NCI-H2196 (cell line): Measurements from ENCODE around the gene GFPT2.

Source experiments
- DNase-seq: peaks from one replicate; lab custom pipeline; 2025; ENCODE audit not compliant: unreplicated experiment; lab: John Stamatoyannopoulos, UW

GFPT2 gene

DNA sequence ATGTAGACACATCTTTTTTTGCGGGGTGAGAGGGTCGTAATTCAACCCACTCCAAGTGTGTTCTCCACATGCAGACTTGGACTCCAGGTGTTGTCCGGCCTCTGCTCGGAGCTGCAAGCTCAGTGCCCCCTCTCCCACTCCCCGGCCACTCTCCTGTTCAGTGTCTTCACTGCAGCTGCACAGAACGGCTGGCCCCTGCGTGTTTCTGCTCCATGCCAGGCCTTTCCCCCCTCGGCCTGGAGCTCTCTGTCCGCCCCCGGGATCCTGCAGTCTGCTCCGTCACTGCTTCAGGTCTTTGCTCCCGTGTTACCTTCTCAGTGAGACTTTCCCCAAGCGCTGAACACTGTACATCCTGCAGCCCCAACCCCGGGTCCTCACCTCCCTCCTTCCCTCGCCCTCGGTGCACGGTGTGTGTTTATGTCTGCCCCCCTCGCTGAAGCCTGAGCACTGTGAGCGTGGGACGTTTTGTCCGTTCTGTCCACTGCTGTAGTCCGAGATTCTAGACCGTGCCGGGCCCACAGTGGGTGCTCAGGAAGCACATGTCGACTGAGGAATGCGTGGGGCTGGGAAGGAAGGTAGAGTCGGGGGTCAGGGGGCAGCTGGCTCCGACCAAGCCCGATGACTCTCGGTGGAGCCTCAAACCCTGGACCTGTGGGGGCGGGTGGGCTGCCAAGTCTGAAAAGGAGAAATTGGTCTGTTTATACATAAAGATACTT is 26.4 kb upstream of the GFPT2 start:
- DNase-seq, result no peak

DNA sequence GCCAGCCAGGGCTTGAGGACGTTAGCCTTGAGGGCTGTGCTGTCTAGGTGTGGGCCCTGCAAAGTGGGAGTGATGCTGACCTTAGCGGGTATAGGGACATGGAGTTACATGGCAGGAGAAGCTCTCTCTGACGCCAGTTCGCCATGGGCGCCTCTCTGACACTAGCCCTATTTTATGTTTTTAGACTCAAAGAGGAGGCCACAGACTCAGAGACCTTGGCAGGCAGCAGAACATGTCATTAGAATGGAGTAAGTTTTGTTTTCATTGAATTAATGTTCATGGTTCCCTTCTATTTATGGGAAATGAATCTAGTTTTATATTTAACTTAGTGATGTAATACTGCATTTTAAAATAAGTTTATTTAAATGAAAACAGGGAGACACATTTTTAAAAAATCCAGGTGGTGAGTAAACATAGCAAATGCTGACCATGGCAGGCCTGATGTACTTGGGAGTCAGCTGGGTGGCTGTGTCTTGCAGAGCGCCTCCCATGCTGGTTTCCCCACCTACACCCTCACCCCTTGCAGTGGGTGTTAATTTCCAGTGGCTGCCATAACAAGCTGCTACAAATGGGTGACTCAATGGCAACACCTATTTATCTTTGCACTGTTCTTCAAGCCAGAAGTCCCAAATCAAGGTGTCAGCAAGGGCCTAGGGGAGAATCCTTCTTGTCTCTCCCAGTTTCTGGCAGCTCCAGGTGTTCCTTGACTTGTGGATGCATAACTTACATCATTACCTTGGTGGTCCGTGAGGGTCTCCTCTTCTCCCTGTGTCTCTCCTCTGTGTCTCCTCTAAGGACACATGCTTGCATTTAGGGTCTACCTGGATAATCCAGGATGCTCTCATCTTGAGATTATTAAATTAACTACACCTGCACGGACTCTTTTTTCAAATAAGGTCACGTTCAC is 25.6 kb upstream of the GFPT2 start:
- DNase-seq, result no peak

DNA sequence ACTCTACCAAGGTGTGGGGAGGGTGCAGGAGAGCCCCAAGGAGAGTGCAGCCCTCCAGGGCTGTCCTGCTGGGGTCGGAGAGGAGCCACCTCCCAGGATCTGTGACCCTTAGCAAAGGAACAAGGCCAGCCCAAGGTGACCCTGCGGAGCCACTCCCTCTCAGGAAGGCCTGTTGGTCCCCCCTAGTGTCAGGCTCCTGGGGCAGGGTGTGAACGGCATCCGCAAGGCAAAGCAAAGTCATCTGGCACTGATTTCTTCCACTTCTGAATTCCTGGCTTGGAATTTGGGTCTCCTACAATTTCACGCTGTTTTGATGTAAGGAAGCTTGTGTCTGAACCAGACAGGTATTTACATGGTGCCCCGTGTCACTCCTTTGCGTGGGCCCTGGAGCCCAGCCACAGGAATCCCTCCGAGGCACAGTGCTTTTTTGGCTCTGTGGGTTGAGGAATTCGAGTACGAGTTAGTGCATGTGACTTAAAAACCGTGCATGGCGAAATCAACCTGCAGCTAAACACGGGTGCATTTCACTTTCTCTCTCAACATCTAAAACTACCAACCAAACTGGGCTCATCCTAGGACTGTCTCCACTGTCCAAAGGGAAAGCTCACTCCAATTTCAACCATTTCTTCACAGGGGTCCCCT is 24.5 kb upstream of the GFPT2 start:
- DNase-seq, result no peak

DNA sequence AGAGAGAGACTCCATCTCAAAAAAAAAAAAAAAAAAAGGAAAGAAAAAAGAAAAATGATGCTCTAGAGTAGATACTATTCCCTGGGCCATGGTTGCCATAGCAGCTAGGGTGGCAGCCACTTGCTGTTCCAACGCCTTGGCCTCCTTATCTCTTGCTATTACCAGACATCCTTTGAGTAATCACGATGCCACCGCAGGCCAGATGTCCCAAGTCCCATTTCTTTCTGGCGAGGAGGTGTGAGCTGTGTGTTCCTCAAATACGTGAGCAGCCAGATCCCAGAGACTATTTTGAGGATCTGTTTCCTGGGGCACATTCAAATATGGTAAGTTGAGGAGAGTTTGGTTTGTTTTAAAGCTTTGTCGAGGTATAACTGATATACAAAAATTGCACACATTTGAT is 23.4 kb upstream of the GFPT2 start:
- no peak for DNase-seq

DNA sequence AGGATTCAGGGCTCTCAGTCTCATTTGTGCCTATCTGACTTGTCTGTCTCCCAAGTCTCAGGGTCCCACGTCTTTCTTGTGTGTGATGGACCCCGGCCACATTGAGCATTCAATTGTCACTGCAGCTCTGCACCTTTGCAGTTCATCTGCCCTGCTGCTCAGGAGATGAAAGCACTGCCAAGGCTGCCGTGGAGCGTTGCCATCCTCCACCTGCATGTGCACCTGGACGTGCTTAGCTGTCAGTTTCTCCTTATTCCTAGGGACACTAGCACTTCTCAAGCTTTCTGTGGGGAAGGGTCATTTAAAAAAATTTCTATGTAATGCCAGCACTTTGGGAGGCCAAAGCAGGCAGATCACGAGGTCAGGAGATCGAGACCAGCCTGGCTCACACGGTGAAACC is 22.8 kb upstream of the GFPT2 start:
- DNase-seq, result no peak

DNA sequence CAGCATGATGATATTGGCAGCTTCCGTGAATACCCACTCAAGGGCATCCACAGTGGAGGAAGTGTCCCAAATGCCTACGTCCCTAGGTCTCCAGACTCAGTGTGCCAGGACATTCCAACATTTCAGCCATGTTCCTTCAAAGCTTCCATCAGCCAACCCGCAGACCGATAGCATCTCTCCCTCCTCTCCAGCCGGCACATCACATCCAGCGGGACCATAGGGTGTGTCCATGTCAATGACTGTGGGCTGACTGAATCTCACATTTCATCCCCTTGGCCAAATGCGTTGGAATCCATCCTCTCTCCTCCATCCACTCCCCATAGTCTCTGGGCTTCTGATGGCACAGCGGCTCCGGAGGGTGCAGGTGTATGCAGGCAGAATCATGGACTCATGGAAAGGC is 22.2 kb upstream of the GFPT2 start:
- DNase-seq, result no peak

DNA sequence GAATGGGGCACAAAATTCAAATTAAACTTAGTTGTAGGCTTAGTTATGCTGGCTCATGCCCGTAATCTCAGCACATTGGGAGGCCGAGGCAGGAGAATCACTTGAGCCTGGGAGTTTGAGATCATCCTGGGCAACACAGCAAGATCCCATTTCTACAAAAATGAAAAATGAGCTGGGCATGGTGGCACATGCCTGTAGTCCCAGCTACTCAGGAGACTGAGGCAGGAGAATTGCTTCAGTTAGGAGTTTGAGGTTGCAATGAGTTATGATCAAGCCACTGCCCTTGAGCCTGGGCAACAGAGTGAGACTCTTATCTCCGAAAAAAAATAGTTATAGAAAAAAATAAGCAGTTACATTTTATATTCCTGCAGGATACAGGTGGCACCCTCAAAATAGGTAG is 20.7 kb upstream of the GFPT2 start:
- DNase-seq, result no peak

DNA sequence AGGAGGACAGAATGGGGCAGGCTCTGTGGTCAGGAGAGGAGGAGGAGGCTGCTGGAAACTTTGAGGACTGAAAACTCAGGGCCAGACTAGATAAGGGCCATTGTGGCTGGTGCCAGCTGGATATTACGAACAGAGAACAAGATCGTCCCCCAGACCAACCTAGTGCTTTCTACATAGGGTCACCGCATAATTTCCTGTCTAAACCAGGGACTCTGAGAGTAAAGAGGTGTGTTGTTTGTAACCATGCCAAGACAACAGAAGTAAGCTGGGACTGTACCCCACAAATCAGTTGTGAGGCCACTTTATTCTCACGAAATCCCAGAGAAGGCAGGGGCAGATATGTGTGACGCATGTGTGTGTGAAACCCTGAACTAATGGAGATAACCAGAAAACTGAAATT is 20.3 kb upstream of the GFPT2 start:
- DNase-seq, result no peak

DNA sequence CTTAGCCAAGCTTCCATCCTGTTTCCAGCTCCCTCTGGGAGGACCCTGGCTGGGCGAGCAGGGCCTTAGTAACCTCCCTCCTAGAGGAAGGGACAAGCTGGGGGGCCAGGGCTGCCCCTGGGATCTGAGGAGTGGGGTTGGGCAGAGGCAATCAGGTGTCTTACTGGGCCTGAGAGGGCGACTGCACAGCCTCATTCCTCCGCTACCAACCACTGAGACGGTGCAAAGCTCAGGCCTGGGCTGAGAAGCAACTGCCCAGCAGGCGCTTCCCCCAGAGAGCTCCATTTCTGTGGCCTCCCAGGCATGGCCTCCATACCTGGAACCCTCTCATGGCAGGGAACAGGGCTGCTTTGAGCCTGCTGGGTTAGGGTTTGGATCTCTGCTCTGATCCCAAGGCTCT is 18.8 kb upstream of the GFPT2 start:
- DNase-seq, result no peak

DNA sequence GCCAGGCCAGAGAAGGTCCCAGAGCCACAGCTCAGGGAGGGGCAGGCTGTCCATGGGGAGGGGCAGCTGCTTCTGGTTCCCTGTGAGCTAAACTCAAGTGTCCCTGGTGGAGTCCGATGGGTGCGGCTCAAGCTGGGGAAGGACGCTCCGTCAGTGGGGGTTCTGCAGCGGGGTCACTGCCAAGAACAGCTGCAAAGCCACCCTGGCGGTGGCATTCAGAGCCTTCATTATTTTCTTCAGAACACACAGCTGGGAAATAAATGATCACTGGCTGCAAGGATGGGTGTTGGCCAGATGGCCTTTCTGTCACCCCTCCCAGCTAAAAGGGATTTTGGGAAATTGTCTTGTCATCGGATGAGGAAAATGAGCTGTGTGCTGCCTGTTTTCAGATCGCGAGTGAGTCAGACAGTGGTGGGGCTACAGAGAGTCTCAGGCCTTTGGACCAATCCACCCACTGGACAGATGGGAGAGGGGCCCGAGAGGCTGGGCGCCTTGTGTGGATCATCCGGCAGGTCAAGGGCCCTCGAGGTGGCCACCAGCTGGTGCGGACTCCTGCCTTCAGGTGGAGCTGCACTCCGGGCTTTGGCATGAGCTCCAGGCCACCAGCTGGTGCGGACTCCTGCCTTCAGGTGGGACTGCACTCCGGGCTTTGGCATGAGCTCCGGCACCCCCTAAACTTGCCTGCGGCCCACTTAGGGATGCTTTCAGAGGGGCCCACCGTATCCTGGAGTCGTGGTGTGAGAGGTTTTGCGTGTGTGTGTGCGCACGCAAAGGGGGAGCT is 17.9 kb upstream of the GFPT2 start:
- no peak for DNase-seq

DNA sequence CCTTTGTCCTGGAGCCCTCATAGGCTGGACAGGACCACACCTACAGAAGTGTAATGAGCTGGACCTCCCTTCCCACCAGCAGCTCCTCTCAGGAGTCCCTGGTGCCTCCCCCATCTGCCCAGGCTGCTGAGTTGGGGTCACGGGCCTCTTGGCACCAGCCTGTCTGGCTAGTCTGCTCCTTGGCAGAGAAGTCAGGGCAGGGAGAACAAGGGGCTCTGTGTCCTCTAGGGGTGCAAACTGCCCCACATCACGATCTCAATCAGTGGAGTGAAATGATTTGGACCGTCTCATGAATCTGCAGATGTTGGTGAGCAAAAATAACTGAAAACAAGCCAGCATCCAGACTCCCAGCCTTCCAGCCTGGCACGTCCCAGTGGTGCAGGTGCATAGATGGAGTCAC is 14.9 kb upstream of the GFPT2 start:
- no peak for DNase-seq

DNA sequence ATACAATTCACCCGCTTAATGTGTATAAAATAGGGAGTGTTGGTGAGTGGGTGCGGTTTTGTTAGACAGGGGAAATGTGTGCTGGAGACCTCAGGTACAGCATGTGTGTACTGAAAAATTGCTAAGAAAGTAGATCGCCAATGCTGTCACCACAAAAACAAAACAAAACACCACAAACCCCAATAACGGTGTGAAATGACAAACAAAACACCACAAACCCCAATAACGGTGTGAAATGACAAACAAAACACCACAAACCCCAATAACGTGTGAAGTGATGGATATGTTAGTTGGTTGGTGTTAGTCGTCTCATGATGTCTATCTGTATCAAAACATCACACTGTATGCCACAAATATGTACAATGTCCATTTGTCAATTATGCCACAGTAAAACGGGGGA is 14.2 kb upstream of the GFPT2 start:
- no peak for DNase-seq

DNA sequence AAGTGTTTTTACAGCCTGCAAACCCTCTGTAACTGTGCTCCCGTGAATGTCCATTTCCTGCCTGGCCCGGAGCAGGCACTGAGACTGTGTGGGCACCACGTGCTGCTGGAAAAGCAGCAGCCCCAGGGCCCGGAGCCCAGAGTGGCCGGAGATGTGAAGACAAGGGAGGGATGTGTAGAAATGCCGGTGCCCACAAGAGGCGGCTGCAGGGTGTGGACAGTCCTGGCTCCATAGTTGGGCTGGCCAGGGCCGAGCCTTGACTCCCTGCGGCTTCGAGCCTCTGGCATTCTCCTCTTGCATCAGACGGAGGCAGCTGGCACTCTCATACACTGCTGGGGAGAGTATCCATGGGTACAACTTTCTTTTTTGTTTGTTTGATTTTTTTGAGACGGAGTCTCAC is 13.2 kb upstream of the GFPT2 start:
- no peak for DNase-seq

DNA sequence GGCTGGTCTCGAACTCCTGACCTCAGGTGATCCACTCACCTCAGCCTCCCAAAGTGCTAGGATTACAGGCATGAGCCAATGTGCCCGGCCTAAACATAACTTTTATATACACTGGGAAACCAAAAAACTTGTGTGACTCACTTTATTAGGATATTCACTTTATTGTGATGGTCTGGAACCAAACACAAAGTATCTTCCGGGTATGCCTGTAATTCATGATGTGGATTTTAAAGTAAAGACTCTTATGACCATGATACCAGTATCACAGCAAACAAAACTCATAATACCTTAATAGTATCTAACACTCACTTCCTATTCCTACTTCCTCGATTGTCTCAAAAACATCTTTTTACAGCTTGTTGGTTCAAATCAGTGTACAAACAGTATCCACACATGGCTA is 12.7 kb upstream of the GFPT2 start:
- no peak for DNase-seq

DNA sequence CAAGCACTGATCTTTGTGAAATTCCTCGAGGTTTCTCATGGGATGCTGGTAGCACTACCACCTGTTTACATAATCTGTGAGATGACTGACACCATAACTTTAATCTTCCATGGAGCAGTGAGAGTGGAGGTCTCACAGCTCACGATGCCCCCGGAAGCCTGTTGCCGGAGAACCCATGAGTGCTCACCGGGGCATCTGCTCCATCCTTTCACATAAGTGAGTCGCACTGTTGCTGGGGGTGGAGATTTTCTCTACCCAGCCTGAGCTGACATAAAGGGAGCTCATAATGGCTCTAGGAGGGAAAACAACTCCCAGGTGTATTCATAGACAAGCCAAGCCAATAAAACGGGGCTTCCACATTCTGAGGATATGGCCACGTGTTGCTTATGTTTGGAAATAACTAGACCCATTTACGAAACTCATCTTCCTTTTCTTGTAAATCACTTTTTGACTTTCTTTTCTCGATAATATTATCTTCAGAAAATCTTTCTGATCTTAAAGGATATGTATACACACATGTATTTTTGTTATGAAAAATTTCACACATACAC is 11.2 kb upstream of the GFPT2 start:
- DNase-seq, result no peak

DNA sequence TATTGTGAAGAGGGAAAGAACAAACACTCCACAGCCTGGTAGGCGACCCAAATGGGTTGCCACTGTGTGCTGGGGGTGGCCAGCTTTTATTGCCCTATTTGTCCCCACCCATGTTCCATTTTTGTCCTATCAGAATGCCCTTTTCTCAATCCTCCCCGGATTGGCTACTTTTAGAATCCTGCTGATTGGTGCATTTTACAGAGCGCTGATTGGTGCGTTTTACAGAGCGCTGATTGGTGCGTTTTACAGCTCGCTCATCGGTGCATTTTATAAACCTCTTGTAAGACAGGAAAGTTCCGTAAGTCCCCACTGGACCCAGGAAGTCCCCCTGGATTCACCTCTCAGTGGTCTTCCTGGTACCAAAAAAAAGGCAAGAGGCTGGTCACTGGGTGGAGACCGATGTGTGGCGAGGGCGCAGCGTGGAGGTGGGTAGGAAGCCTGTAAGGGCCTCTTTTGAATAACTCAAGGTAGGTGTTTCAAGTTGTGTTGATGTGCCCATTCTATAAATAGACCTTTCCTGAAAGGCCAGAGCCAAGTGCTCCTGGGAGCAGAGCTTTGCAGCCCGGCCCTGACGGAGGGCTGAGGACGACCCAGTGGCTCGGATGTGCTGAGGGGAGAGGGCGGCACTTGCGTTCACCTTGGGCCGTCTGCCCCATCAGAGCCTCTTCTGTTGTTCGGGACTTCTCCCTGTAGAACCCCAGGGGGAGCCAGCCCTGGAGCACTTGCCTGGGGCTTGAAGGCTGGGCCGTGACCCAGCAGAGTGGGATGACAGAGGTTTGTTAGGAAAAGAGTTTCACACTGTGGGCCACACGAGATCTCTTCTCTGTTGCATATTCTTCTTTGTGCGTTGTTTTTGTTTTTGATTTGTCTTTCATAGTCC is 7.2 kb upstream of the GFPT2 start:
- DNase-seq, result no peak

DNA sequence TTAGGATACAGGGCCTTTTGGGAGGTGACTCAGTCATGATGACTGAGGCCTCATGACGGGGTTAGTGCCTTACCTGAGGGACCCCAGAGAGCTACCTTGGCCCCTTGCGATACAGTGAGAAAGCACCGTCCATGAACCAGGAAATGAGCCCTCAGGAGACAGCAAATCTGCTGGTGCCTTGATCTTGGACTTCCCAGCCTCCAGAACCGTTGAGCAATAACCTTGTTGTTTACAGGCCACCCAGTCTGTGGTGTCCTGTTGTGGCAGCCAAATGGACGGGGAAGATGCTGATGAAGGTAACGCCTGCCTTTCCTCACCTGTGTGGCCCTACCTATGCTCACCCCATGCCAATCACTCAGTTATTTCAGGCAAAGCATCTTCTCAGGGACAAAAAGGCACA is 5.6 kb upstream of the GFPT2 start:
- DNase-seq, result no peak

DNA sequence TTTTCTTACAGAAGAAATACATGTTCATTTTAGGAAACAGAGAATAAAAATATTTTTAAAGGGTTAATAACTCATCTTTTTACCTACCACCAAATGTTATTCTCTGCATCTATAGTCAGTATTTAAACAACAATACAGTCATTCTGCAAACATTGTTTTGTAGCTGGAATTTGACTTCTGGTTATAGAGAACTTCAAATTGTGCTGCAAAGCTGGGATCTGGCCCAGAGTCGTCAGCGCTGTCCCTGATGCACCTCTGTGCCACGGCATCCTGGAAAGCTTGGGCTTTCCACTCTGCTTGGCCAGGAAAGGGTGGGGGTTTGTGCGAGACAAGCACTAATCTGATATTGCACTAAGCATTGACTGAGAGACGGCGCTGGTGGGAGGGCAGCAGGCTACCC is 5.0 kb upstream of the GFPT2 start:
- DNase-seq, result no peak

DNA sequence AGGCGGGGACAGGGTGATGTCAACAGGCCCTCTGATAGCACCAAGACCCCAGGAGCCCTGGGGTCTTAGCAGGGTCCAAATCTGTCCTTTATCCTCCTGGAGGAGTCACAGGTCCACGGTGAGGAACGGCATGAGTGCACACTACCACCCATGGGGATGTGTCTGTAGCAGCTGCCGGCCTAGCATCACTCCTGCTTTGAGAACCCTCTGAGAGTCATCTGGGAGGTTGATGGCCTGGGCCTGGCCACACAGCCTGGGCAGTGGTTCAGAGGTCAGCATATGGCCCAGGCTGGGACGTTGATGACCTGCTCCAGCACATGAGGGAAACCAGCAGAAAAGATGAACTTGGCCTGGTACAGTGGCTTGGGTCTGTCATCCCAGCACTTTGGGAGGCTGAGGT is 1.8 kb upstream of the GFPT2 start:
- no peak for DNase-seq

DNA sequence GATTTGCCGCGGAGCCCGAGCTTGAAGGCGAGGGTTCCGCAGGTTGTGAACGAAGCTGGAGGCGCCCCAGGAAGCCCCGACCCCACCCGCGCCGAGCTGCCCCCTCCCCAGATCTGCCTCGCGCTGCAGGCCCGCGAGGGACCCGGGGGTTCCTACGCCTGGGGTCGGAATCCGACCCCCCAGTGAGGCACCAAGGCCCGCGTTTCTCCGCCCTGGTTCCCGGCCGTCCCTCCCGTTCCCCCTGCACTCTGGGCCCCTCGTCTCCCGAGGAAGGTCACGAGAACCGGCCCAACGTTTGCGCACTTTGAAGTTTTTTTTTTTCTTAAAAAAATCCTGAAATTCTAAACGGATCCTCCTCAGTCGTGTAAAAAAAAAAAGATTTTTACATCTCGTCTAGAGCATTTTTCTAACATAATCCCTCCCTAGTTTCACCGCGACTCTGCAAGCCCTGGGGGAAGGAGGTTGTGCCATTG is 880 bp upstream of the GFPT2 start:
- no peak for DNase-seq
